Measurements from ENCODE around the gene DYNC2LI1.
"Not testable (repeated sequence)": the region's sequence is repeated elsewhere in the genome, so short reads cannot be mapped to it uniquely, and the experiment has no call there.

Gene DYNC2LI1

GRCh38 chr2:43773876-43774613 lies at the start of gene DYNC2LI1:
TSS of gene DYNC2LI1 (plus strand) at chr2:43774039. CDS start at chr2:43774139, 100 bp downstream.
- peak within 1 kb of the TSS; percentile 85 for H3K27ac ChIP-seq
- peak; percentile 55 for DNase-seq (ENCODE audit: low read depth, low spot score)

- H3K27ac ChIP-seq, result no peak overlapping the region
- no peak for DNase-seq (ENCODE audit: low read depth, low spot score)
These were observed 48.9 kb upstream of the DYNC2LI1 start for GRCh38 chr2:43724728-43725526.

GRCh38 chr2:43725711-43726246 lies 48.1 kb upstream of the DYNC2LI1 start:
- no peak overlapping the region for H3K27ac ChIP-seq
- no peak for DNase-seq (ENCODE audit: low read depth, low spot score)

- not testable (repeated sequence) for DNase-seq (ENCODE audit: low read depth, low spot score); H3K27ac ChIP-seq
These were observed 46.7 kb upstream of the DYNC2LI1 start for GRCh38 chr2:43726961-43727633.

GRCh38 chr2:43727634-43728014 lies 46.2 kb upstream of the DYNC2LI1 start:
- no peak for DNase-seq (ENCODE audit: low read depth, low spot score)
- H3K27ac ChIP-seq, result no peak overlapping the region

- no peak overlapping the region for H3K27ac ChIP-seq
- no peak for DNase-seq (ENCODE audit: low read depth, low spot score)
These were observed 44.2 kb upstream of the DYNC2LI1 start for GRCh38 chr2:43729491-43730174.

- DNase-seq (ENCODE audit: low read depth, low spot score), result no peak
- no peak overlapping the region for H3K27ac ChIP-seq
These were observed 42.6 kb upstream of the DYNC2LI1 start for GRCh38 chr2:43731211-43731610.

- no peak overlapping the region for H3K27ac ChIP-seq
- no peak for DNase-seq (ENCODE audit: low read depth, low spot score)
These were observed 37.2 kb upstream of the DYNC2LI1 start for GRCh38 chr2:43736637-43737036.

GRCh38 chr2:43737097-43737854 lies 36.6 kb upstream of the DYNC2LI1 start:
- no peak overlapping the region for H3K27ac ChIP-seq
- no peak for DNase-seq (ENCODE audit: low read depth, low spot score)

GRCh38 chr2:43737855-43738254 lies 36.0 kb upstream of the DYNC2LI1 start:
- H3K27ac ChIP-seq, result no peak overlapping the region
- no peak for DNase-seq (ENCODE audit: low read depth, low spot score)

GRCh38 chr2:43738257-43738656 lies 35.6 kb upstream of the DYNC2LI1 start:
- H3K27ac ChIP-seq, result no peak overlapping the region
- DNase-seq (ENCODE audit: low read depth, low spot score), result no peak

- no peak overlapping the region for H3K27ac ChIP-seq
- DNase-seq (ENCODE audit: low read depth, low spot score), result no peak
These were observed 30.1 kb upstream of the DYNC2LI1 start for GRCh38 chr2:43743706-43744105.

- no peak for DNase-seq (ENCODE audit: low read depth, low spot score)
- H3K27ac ChIP-seq, result no peak overlapping the region
These were observed 28.4 kb upstream of the DYNC2LI1 start for GRCh38 chr2:43745457-43745856.

- H3K27ac ChIP-seq, result no peak overlapping the region
- no peak for DNase-seq (ENCODE audit: low read depth, low spot score)
These were observed 25.5 kb upstream of the DYNC2LI1 start for GRCh38 chr2:43748333-43748732.

GRCh38 chr2:43749583-43749982 lies 24.3 kb upstream of the DYNC2LI1 start:
- no peak for DNase-seq (ENCODE audit: low read depth, low spot score)
- no peak overlapping the region for H3K27ac ChIP-seq

- no peak for DNase-seq (ENCODE audit: low read depth, low spot score)
- no peak overlapping the region for H3K27ac ChIP-seq
These were observed 22.3 kb upstream of the DYNC2LI1 start for GRCh38 chr2:43751476-43751990.

GRCh38 chr2:43752302-43752701 lies 21.5 kb upstream of the DYNC2LI1 start:
- DNase-seq (ENCODE audit: low read depth, low spot score), result no peak
- H3K27ac ChIP-seq, result no peak overlapping the region

- no peak for DNase-seq (ENCODE audit: low read depth, low spot score)
- H3K27ac ChIP-seq, result no peak overlapping the region
These were observed 19.7 kb upstream of the DYNC2LI1 start for GRCh38 chr2:43754180-43754579.

- H3K27ac ChIP-seq, result peak overlapping the region; percentile 71
These were observed 15.1 kb upstream of the DYNC2LI1 start for GRCh38 chr2:43758739-43759138.

More at GRCh38 chr2:43758739-43759138, 15.1 kb upstream of the DYNC2LI1 start:
- no peak for DNase-seq (ENCODE audit: low read depth, low spot score)

Measured in epithelial cell of prostate (primary cell).